ENCODE results near the gene FHOD3.

Gene FHOD3

DNA sequence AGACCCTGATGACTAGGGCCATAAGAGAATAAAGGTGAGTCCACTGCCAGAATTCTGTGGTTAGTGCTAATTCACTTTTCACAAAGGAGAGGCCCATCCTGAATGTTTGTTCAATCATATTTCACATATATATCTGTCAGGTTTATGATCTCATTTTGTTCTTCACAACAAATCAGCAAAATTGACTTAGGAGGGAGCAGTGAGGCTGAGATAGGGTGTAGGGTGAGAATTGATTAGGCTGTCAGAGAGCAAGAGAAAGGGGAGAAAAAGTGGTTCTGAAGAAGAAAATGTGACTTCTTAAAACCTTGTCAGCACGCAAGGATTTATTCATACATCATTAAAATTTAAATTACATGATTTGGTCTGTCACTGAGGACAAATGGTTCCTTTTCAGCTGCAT is 117.7 kb downstream of the FHOD3 start:
- DNase-seq: no peak

DNA sequence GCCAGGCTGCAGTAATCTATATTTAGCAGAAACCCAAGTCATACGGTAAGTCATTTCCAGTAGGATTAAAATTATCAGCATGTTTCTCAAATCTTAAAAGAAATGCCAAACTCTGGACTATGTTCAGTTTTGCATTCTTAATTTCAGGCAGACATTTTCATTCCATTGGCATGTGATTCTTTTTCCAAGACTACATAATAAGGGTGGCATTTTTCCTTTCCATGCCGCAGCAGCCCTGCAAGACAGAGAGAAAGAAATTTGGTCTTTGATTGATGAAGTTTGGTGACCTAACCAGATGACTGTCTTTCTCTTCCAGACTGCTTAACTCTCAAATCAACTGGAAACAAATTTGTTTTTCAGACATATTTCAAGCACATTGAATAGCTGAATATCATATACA is 118.1 kb downstream of the FHOD3 start:
- DNase-seq: no peak

DNA sequence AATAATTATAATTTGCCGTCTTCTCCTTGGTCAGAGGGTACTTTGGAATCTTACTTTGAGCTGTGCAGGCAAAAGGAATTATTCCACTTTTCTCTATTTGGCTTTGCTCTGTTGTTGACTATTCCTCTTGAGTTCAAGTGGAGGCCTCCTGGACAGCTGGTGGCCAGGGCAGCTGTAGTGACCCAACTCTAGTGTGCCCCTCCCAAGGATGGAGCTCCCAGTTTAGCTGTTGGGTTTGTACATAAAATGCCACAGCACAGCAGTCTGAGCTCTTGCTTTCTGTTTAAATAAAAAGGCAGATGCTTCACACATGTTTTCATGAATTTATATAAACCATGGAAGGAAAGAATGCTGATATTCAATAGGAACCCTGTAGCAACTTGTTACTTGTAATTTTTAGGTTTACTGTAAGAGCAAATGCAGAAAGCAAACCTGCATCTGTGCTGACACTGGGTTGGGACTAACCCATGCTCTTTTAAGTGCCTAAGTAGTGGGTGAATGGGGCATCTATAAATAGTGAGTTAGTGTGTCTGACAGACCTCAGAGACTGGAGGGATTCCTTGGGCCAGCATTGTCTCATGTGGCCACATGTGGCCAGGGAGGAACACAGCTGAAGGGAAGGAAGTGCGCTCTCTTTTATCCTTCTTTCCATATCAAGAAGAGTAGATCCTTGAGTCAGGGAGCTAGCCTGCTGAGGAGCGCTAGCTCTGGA is 121.8 kb downstream of the FHOD3 start:
- DNase-seq: no peak

DNA sequence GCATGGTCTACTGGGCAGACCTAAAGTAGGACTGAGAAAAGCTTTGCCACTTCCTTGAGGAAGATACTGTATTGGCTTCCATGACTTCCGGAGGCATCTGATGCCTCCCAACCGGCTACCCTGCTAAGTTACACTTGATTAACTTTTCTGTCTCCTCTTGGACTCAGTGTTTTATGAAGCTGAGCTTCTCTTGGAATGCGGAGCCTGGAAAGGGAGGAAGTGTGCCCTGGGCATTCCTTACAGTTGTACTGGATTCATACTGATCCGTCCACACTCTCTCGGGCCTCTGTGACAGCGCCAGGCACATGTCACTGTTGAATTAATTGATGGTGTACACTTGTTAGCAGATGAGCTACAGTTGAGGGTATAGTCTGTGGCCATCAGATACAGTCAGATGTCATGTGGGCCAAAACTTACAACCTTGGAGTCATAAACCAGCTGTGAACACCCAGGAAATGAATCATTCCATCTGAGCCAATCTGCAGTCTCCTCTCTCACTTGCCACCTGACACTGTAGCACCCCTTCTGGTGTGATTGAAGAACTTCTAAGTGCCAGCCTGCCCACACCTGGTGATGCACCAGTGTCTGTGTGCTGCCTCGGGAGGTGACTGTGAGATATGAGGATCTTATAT is 122.5 kb downstream of the FHOD3 start:
- no peak for DNase-seq

DNA sequence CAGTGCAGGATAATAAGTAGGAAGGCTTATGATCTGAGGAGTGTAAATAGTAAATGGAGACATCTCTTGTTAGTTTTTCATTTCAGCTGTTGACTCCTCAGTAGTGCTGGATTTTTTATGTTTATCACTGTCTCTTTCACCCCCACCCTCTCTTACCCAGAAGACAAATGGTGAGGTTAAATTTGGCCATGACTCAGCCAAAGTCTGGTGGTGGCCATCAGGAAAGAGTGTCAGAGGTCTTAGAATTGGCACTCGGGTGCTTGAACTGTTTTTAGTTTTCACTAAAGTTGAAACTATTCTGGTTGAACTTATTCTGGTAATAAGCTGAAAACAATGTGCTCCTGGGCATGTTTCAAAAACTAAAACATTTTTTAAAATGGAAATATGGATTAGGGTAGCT is 123.3 kb downstream of the FHOD3 start:
- DNase-seq: no peak

DNA sequence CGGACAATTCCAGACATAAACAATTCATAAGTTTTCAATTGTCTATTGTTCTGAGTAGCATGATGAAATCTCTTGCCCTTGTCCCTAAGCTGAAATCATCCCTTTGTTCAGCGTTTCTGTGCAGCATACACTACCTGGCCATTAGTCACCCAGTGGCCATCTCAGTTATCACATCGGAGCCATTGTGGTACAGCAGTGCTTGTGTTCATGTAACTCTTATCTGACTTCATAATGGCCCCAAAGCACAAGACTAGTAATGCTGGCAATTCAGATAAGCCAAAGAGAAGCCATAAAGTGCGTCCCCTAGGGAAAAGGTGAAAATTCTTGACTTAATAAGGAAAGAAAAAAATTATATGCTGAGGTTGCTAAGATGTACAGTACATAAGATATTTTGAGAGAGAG is 127.2 kb downstream of the FHOD3 start:
- no peak for DNase-seq

DNA sequence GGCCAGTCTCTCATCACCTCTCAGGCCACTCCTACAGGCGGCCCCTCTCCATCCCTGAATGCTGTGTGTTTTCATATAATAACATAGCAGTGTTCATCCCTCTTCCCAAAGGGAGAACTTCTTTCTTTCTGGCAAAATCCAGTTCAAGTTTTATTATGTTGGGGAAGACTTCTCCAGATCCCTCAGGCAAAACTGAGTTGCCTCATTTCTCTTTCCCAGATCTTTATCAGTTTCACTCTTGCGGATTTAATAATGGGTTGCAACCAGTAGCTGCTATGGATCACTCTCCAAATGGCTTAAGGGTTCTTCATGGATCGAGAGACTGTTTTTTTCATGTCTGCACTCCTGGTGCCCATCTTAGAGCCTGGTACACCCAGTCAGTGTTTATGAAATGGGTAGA is 129.9 kb downstream of the FHOD3 start:
- DNase-seq: no peak

DNA sequence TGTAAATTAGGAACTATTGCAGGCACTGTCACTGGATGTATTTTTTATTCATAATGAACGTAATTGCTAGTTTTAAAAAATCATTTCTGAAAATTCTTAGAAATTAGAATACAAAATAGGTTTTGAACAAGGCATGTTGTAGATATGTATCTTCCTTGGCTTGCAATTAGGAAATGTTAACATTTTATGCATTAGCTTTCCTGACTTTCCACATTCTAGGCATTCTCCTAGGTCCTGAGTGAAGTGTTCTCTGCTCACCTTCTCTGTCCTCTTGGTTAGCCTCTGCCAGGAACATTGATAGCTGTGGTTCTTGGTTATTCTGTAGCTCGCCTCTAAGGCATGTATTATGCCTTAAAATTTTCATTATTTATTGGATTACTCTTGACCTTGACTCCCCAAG is 130.3 kb downstream of the FHOD3 start:
- DNase-seq: no peak

DNA sequence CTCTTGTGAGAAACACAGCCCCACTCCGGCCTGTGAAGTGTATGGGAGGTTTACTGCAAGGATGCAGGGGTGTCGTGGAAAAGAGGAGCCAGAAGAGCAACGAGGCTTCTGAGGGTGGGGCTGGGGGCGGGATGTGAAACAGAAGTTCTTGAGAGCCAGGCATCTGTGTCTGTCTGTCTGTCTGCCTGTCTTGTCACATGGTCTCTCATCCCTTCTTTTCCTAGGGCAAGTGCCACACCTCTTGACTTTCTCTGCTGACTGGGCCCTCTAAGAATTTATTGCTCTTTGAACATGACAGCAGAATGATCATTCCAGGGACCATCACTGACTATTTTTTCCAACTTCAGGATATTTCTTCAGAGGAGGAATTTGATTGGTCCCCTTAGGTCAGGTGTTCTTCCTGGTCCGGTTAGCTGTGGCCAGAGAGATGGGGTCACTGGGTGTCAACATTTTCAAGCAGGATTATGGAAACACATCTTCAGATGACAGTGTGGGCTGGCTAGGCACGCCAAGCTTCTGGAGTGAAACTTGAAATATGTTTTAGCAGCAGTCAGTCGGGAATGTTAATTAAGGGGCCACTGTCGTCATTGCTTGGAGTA is 131.0 kb downstream of the FHOD3 start:
- DNase-seq: no peak

DNA sequence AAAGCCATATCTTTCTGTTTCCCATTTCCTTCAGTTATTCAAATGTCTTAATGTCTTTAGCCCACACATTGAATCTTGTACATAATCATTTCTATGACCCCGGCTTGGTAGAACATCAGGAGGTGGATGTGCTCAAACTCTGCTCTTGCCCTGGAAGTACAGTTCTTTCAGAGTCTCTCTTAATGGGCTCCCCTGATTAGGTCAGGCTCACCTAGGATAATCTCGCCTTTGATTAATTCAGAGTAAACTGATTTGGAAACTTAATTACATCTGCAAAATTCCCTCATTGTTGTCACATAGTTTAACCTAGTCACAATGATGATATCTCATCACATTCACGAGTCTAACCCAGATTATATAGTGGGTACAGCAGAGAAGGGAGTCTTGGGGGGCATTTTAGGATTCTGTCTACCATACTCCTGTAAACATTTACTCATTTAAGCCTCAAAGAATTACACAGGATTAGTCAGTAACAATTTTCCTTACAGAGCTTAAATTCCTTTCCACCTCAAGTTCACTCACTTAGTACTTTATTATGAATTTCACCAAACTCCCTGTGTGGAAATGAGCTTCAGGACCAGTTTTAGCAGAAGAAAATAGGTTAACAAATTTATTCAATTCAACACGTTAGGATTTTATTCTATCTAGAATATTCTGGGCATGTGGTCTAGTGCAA is 135.5 kb downstream of the FHOD3 start:
- no peak for DNase-seq

DNA sequence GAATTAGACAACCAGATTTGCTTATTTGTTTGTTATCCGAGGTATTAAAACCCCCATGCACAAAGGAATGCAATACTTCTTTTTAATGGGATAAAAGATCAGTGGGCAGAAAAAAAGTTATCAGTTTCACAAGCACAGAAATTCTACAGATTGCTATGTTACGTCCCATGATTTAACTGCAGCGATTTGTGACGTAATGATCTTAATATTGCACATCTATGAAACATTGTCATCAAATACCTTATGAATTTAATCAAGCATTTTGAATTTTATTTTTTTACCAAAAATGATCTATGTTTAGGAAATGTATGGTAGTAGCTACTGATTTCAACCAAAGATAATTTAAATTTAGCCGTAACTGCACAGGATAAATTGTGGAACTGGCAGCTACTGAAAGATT is 138.9 kb downstream of the FHOD3 start:
- no peak for DNase-seq

DNA sequence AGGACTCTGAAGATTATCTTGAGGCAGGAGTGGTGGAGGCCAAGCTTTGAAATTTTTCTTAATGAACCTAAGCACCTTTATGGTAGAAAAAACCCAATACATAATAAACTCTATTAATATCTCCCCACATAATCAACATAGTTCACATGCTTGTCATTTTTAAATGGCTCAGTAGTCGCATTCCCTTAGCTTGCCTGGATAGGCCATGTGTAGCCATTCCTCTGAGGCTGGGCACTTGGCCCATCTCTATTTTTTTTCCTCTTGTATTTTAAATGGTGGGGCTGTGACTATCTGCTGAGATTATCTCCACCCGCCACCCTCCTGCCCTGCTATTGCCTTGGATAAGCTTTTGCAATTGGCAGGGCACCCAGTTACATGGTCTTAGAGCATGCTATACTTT is 143.1 kb downstream of the FHOD3 start:
- no peak for DNase-seq

DNA sequence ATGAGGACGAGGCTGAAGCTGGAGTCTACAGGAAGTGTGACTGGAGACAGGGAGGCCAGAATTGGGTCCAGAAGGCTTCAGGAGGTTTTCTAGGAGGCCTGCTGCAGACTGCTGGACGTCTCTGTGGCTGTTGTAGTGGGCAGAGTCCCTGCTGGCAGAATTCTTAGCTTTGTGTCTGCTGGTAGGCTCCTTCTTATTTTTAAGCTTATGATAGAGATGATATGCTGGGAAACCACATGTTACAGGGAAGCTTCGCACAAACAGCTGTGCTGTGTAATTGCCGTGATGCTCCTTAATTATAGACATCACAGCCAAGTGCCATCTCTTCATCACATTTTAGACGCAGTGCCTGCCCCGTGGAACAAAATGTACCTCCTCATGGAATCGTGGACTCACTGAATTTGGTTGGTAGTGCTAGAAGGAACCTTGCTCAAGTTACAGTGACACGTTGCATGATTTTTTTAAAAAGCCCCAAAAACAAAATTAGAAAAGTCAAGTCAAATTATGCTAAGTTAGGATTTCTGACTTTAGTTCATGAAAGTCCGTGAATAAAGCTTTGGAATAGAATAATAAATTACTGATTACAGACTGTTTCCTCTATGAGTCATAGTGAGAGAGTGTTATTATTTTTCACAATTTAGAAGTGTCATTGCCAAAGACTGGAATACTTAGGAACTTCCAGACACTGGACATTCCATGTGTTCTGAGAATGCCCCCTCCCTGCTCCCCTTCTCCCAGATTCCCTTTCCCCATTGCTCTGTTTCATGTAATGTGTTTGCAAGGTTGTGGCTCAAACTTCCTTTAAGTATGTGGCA is 144.1 kb downstream of the FHOD3 start:
- DNase-seq: no peak

DNA sequence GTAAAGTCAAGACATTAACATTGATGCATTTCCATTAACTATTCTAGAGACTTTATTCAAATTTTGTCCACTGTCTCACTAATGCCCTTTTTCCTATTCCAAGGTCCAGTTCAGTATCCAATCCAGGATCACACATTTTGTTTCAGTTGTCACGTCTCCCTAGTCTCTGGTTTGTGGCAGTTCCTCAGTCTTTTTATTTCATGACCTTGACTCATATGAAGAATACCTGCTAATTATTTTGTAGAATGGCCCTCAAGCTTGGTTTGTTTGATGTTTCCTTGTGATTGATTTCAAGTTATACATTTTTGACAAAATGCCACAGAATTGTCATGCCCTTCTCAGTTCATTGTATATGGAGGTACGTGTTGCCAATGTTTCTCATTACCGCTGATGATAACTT is 145.2 kb downstream of the FHOD3 start:
- no peak for DNase-seq

DNA sequence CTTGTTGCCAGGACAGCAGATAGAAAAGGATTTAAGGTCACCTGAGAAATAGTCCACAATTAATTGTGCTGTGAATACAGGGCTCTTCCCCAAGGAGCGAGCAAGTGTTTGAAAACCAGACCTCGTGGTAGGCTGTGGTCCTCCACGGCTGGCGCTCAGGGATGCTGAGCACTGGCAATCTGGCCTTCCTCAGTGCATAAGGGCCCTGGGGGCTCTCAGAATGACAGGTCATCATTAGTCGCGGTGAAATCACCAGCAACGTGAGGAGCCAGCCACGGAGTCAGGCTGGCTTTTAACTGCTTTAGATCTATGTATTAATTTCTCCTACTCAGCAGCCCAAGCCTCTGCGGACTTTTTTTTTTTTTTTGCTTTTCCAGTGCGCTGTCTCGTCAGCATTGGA is 148.5 kb downstream of the FHOD3 start:
- no peak for DNase-seq

DNA sequence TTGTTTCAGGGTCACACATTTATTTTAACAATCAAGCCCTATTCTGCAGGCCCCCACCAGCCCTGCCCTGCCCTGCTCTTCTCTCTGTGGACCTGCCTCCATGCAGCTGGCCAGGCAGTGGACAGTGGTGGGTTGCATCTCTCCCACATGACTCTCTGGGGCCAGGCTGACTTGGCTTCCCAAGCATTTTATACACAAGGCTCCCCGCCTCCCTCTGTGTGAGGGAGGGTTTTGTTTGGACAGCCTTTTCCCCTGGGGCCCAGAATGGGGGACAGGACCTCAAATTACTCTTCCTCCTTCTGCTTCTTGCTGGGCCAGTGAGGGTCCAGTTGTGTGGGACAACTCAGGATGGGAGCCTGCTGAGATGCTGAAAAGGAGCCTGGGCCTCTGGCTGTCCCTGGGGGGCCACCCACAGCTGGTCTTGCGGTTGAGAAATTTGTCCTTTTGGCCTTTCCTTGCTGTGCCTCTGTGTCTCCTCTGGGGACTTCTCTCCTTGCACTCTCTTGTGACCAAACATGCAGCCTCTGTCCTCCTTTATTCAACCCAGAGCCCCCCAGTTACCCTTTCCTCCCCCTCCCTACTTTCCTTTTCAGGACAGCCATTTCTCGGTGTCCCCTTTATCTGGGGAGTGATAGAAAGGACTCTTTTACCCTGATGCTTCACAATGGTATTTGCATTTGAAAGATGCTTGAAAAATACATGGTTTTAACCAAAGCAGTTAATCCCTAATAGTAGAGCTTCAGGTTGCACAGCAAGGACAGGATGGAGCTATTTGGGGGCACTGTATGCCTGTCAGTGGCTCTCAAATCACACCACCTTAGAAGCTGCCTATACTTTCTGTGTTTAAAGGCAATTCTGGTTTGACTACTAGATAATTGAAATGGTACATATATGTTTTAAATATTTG is 151.1 kb downstream of the FHOD3 start:
- DNase-seq: no peak

DNA sequence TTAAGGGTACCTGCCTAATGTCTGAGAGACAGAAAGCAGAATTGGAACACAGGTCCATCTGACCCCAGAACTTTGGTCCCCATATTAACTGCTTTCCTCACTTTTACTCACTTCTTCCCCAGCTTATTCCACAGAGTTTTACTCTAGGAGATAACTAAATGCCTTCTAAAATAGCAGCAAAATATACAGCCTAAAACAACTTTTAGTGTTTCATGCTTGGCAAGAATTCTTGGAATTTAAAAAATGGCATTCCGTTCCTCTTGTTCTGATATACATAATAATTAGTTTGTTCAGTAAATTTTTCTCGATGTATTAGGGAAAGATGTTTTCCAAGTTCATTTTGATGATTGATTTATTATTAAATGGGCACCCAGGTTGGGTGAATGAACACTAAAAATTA is 151.9 kb downstream of the FHOD3 start:
- DNase-seq: no peak

DNA sequence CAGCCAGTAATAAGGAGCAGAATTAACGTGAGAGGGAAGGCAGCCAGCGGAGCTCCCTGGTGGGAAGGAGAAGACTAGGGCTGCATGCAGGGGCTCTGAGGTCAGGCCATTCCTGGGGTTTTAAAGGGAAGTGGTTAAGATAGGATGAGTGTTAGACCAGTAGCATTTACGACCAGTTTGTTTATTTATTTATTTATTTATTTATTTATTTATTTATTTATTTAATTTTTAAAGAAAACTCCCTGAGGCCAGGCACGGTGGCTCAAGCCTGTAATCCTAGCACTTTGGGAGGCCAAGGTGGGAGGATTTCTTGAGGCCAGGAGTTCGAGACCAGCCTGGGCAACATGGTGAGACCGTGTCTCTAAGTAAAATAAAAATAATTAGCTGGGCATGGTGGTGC is 152.8 kb downstream of the FHOD3 start:
- DNase-seq: no peak

DNA sequence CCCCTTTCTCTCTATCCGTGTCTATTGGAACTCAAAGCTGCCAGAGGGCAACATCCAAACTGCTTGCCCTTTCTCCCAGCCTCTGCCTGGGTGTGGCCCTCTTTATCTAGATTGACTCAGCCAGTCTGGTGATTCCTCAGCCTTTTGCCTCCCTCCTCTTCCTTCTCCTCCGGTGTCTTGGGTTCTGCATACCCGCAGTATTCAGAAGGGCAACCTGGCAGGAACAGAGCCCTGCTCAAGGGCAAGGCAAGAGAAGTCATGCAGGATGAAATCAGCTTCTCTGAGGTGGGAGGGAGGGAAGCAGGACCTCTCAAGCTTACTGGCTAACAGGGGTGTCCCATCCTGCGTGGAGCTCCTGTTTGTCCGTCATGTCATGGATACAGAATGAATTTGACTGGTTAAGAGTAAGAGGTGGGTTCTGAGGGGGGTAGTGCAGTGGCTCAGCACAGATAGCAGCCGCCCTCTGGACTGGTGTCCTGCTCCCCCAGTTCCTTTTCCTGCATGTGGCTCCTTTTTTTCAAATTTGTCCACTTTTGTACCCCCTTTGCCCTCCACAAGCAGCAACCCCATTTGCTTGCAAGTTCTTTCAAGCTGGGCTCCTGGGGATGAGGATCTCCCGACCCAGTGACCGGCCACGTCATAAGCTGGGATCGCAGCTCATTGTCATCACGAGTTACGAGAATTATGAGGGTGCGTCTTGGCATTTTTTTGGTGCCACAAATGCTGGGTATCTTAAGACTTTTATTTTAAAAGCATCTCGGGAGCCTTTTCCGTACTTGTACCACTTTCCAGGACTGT is 154.1 kb downstream of the FHOD3 start:
- DNase-seq: no peak

DNA sequence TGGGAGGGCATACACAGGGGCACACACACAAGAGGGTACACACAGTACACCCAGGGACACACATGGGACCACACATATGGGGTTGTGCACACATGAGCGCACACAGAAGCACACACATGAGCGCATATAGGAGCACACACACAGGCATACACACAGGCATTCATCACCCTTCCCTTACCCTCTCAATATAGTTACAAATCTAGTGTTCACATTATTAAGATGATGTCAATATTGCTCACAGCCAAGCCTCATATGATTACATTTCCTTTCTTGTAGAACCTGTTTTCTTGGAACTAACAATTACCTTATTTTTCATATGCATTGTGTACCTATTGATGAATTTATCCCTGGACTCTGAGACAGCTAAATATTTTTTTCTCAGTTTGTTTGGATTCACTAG is 156.7 kb downstream of the FHOD3 start:
- DNase-seq: no peak

DNA sequence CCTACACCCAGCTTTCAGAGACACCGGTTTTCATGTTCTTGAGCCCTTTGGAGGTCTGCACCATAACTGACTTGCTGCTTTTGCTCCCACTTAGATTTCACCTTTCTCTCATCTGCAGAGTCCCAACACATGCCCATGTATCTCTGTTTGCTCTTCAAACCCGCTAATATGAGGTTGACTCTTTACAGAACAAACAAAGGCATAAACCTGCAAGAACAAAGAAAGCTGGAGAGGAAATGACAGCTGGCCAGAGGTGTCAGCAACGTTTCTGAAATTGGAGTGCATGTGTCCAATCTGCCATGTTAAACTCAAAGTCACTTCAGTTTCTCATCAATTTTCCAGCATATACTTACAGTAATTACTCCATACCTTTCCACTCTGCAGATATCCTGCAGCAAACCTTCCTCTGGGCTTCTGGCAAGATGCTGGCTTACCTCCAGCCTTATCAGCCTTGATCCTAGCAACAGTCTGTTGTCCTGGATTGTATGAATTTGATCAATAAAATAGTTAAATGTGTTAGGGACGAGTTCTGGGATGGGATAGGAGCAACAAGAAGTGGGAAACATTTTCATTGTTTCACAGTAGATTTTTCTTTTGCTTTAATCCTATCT is 157.4 kb downstream of the FHOD3 start:
- DNase-seq: no peak

Data from NCI-H524 treated with DMSO at 0.1 percent for 48 hours (cell line).